Breast epithelium (tissue), 4 donors: Measurements from ENCODE around the gene NRXN3. TPM values are rescaled to one million over a fixed set of nuclear protein-coding genes. Genes with fewer than 3 reads are reported as not detected.

Source experiments
- DNase-seq, 2 donors: peaks; one replicate each; pipeline ENCODE4 v3.0.0-alpha.2; 2019; ENCODE audit warnings: low spot score in 2 of 2
- H3K27ac ChIP-seq, 2 donors: fragments of 200-600 bp; sonication (generic) in 1 of 2; one replicate each; pipeline ENCODE4 v1.5.1; 2016 to 2019; ENCODE audit warnings: mild to moderate bottlenecking in 1 of 2
- H3K27me3 ChIP-seq, 2 donors: fragments of 200-600 bp; sonication (generic) in 1 of 2; one replicate each; pipeline versions ENCODE4 v1.5.1 to v1.6.0; 2017 to 2019; ENCODE audit warnings: control low read depth in 1 of 2, mild to moderate bottlenecking in 1 of 2
- H3K36me3 ChIP-seq: fragments of 200-600 bp; one replicate; pipeline ENCODE4 v1.5.1; 2019
- H3K4me1 ChIP-seq, 2 donors: fragments of 200-600 bp; sonication (generic); one replicate each; pipeline ENCODE4 v1.5.1; 2016 to 2019; ENCODE audit warnings: control low read depth in 1 of 2
- H3K4me3 ChIP-seq, 3 donors: fragments of 200-600 bp; sonication (generic); 1 replicate in 2 of 3; 2 replicates in 1 of 3; pipeline ENCODE4 v1.5.1; 2016 to 2019; ENCODE audit warnings: mild to moderate bottlenecking in 3 of 3, moderate library complexity in 2 of 3
- H3K9me3 ChIP-seq, 2 donors: fragments of 200-600 bp; sonication (generic) in 1 of 2; one replicate each; pipeline ENCODE4 v1.5.1; 2016 to 2019; ENCODE audit warnings: control low read depth in 1 of 2
- POLR2A ChIP-seq: fragments of 450-650 bp; IDR thresholded peaks from one replicate; pipeline ENCODE4 v1.6.1; 2016; ENCODE audit warnings: antibody characterized with exemption, mild to moderate bottlenecking, moderate library complexity
- POLR2AphosphoS5 ChIP-seq, 3 donors: sonication (generic); formaldehyde crosslinking; IDR thresholded peaks; one replicate each; pipeline ENCODE4 v1.6.1; 2017; ENCODE audit warnings: antibody characterized with exemption in 3 of 3
- intact Hi-C: fragments of 100-400 bp; cut with DNase I; formaldehyde crosslinking; loops from one replicate; pipeline ENCODE4 v1.15.1; 2023; ENCODE audit warnings: low total_unique reads
- total RNA-seq, 3 donors: library from RNA; depleted of rRNA; stranded (reverse); fragments of >200 nt; gene quantifications; one replicate each; pipeline ENCODE4 v1.1.0, GENCODE V29; 2016
- TF ChIP-seq, protein P1 (sequence below), 3 donors: fragments of 450-650 bp; IDR thresholded peaks; one replicate each; pipeline ENCODE4 v1.5.1; 2016 to 2017; ENCODE audit warnings: antibody characterized with exemption in 3 of 3, mild to moderate bottlenecking in 3 of 3, moderate library complexity in 3 of 3

NRXN3 gene
- total RNA-seq, 3 donors from 2014 or later: 2.9 to 3.6 (median 3.5) TPM

DNA sequence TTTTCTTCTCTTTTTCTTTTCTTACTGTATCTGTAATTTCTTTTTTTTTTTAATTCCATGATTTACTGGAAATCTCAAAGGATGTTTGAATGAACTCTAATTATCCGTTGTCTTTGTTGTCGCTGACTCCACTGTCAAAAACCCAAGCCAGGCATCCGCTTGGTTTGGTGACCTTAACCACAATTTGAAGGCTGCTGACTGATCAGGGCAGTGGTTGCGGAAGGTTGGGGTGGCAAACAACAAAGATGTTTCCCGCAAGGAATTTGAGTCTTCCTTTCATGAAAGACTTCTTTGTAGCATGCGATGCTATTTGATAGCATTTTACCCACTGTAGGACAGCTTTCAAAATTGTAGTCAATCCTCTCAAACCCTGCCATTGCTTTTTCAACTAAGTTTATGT lies 1027.3 kb downstream of the NRXN3 start:
- Histone ChIP-seq H3K36me3 (no peaks in the 10 kb centered on the region), H3K9me3 (no peaks in the 10 kb centered on the region)

DNA sequence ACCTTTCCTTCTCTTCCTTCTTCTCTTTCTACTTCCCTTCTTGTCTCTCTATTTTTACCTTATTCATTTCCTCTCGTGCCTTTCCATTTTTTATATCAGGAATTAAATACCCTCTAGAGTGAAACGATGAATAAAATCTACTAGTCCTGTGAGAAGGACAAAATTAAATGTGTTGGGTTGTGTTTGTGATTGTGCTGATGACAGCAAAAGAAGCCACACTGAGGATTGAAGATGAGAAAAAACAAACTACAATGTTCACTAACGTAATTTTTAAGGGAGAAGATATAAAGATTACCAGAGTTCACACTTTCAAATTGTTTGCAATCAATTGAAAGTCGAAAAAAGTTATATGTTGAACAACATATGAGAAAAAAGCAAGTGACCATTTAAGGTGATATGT lies 1029.0 kb downstream of the NRXN3 start:
- intact Hi-C loops: no loop called here
- Histone ChIP-seq H3K4me3 (no peak overlapping the region), H3K36me3 (no peaks in the 10 kb centered on the region), H3K9me3 (no peaks in the 10 kb centered on the region), H3K4me1 (no peaks in the 10 kb centered on the region), H3K27ac (no peak overlapping the region), H3K27me3 (no peaks in the 10 kb centered on the region)
- TF ChIP-seq POLR2A (no peak), POLR2AphosphoS5 (IDR thresholded peaks at IDR 0.05) (no peak)
- TF ChIP-seq, protein P1, sequence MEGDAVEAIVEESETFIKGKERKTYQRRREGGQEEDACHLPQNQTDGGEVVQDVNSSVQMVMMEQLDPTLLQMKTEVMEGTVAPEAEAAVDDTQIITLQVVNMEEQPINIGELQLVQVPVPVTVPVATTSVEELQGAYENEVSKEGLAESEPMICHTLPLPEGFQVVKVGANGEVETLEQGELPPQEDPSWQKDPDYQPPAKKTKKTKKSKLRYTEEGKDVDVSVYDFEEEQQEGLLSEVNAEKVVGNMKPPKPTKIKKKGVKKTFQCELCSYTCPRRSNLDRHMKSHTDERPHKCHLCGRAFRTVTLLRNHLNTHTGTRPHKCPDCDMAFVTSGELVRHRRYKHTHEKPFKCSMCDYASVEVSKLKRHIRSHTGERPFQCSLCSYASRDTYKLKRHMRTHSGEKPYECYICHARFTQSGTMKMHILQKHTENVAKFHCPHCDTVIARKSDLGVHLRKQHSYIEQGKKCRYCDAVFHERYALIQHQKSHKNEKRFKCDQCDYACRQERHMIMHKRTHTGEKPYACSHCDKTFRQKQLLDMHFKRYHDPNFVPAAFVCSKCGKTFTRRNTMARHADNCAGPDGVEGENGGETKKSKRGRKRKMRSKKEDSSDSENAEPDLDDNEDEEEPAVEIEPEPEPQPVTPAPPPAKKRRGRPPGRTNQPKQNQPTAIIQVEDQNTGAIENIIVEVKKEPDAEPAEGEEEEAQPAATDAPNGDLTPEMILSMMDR (IDR thresholded peaks at IDR 0.05): no peak
- DNase-seq: no peak

More for the DNA sequence above, 1027.3 kb downstream of the NRXN3 start:
- DNase-seq: no peak
- intact Hi-C loops: no loop called here
- H3K27me3 ChIP-seq: no peaks in the 10 kb centered on the region
- no peak overlapping the region for H3K4me3 ChIP-seq
- TF ChIP-seq, protein P1 (IDR thresholded peaks at IDR 0.05): no peak
- TF ChIP-seq POLR2A (no peak), POLR2AphosphoS5 (IDR thresholded peaks at IDR 0.05) (no peak)
- no peaks in the 10 kb centered on the region for H3K4me1 ChIP-seq
- H3K27ac ChIP-seq: no peak overlapping the region

DNA sequence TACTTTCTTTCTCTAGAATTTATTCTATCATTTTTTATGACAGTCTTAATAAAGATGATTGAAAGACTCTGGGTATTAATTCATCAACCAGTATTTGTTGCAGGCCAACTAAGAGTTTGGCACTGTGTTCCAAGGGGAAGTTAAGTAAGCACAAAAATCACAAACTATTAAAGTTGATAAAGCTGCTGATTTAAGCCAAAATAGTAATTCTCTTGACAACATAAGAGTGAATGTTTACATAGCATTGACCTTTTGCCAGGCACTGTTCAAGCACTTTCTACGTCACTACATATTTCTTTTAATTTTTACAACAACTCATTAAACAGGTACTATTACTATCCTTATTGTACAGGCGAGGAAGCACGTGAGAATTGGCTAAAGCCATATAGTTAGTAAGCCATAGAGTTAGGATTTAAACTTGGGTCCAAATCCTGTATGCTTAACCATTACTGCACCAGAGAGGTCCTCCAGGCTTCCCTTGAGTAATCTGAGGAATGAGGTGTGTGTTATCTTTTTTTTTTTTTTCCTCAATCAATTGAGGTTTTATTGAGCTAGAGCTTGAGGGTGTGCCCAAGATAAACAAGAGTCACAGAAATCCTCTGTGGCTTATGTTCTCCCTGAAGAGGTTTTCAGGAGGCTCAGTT lies 1031.5 kb downstream of the NRXN3 start:
- H3K27me3 ChIP-seq: no peaks in the 10 kb centered on the region
- no peak overlapping the region for H3K27ac ChIP-seq
- no peak for DNase-seq
- no peak overlapping the region for H3K4me3 ChIP-seq
- TF ChIP-seq, protein P1 (IDR thresholded peaks at IDR 0.05): no peak
- TF ChIP-seq POLR2AphosphoS5 (IDR thresholded peaks at IDR 0.05): no peak
- no peak for TF ChIP-seq POLR2A
- H3K36me3 ChIP-seq: no peaks in the 10 kb centered on the region
- H3K4me1 ChIP-seq: no peaks in the 10 kb centered on the region
- no peaks in the 10 kb centered on the region for H3K9me3 ChIP-seq
- intact Hi-C loops: no loop called here

DNA sequence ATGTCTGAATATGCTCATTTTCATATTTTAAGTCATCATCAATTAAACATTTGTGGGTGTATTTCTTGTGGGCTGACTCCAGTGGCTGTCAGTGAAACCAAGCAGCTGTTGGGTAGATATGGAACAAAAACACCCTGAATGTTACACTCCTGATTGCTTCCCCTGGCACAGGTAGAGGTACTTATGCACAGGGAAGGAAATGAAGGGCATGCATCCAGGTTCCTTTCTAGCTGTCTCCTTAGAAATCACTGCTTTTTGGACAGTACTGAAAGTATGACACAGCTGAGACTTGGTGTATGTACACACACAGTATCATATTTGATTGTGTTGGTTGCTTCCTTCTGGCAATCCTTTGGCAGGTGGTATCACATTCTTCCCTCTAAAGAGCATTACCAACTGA lies 1034.4 kb downstream of the NRXN3 start:
- intact Hi-C loops: no loop called here
- Histone ChIP-seq H3K4me3 (no peak overlapping the region), H3K27ac (no peak overlapping the region), H3K9me3 (no peaks in the 10 kb centered on the region), H3K4me1 (no peaks in the 10 kb centered on the region), H3K27me3 (no peaks in the 10 kb centered on the region), H3K36me3 (no peaks in the 10 kb centered on the region)
- no peak for DNase-seq
- TF ChIP-seq, protein P1 (IDR thresholded peaks at IDR 0.05): no peak
- no peak for TF ChIP-seq POLR2A
- no peak for TF ChIP-seq POLR2AphosphoS5 (IDR thresholded peaks at IDR 0.05)

DNA sequence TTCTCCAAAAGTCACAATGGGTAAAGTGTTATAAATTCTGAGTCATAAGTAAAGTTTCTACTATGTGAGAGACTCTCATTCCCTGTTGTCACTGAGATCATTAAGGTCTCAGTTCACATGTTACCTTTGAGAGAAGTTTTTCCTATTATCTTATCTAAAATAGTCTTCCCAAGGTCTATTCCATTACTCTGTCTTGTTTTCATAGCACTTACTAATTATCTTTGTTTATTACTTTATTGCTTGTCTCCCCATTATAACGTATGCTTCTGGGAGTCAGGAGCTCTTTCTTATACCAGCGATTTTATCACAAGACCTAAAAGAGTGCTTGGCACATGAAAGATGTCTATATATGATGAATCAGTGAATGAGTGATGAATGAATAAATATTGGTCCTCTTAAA lies 1039.2 kb downstream of the NRXN3 start:
- intact Hi-C loops: no loop called here
- H3K9me3 ChIP-seq: no peaks in the 10 kb centered on the region
- no peaks in the 10 kb centered on the region for H3K4me1 ChIP-seq
- no peak for DNase-seq
- TF ChIP-seq, protein P1 (IDR thresholded peaks at IDR 0.05): no peak
- TF ChIP-seq POLR2AphosphoS5 (IDR thresholded peaks at IDR 0.05) (no peak), POLR2A (no peak)
- H3K27me3 ChIP-seq: no peaks in the 10 kb centered on the region
- no peaks in the 10 kb centered on the region for H3K36me3 ChIP-seq
- H3K4me3 ChIP-seq: no peak overlapping the region
- no peak overlapping the region for H3K27ac ChIP-seq
